Type B pancreatic cell (in vitro differentiated cells): ENCODE data around the gene SCARF2. TPM values are rescaled to one million over a fixed set of nuclear protein-coding genes. Genes with fewer than 3 reads are reported as not detected.

Experiments used
- DNase-seq: peaks from one replicate; pipeline ENCODE4 v3.0.0; 2021; ENCODE audit warnings: mixed read lengths; ENCODE audit not compliant: unreplicated experiment; ENCODE audit errors: extremely low spot score
- H3K27ac Mint-ChIP-seq: 2 replicates; pipeline ENCODE4 v1.8.0; 2021; ENCODE audit warnings: mild to moderate bottlenecking, mixed read lengths
- H3K27me3 Mint-ChIP-seq: 2 replicates; pipeline ENCODE4 v1.8.0; 2021; ENCODE audit warnings: mixed read lengths
- H3K36me3 Mint-ChIP-seq: 2 replicates; pipeline ENCODE4 v1.8.0; 2021; ENCODE audit warnings: mixed read lengths
- H3K4me1 Mint-ChIP-seq: one replicate; pipeline ENCODE4 v1.8.0; 2021; ENCODE audit warnings: mixed read lengths; ENCODE audit not compliant: unreplicated experiment
- H3K4me3 Mint-ChIP-seq: 2 replicates; pipeline ENCODE4 v1.8.0; 2021; ENCODE audit warnings: mild to moderate bottlenecking, mixed read lengths
- H3K9me3 Mint-ChIP-seq: 2 replicates; pipeline ENCODE4 v1.8.0; 2021; ENCODE audit warnings: mixed read lengths
- CTCF ChIP-seq: fragments of 200-600 bp; sonication (generic); conservative IDR thresholded peaks from 2 replicates; pipeline ENCODE4 v1.5.0; 2021; ENCODE audit warnings: antibody characterized with exemption, mild to moderate bottlenecking
- total RNA-seq: library from RNA; stranded (reverse); gene quantifications from 2 replicates; pipeline ENCODE4 v1.2.1, GENCODE V29; 2021; ENCODE audit warnings: low replicate concordance

Gene SCARF2
- total RNA-seq, 1 donor from 2014 or later, result 21.7 TPM

GRCh38 chr22:20407829-20408228 lies 29.8 kb downstream of the SCARF2 start:
- no peaks in the 10 kb centered on the region for H3K9me3 Mint-ChIP-seq
- no peak for TF ChIP-seq CTCF
- H3K4me1 Mint-ChIP-seq, result peaks cover 17% of the 10 kb centered on the region
- H3K27me3 Mint-ChIP-seq, result no peaks in the 10 kb centered on the region
- no peak overlapping the region for H3K27ac Mint-ChIP-seq
- peak; percentile 40 for DNase-seq
- no peak overlapping the region for H3K4me3 Mint-ChIP-seq
- H3K36me3 Mint-ChIP-seq, result peaks cover 16% of the 10 kb centered on the region

- Mint-ChIP-seq H3K27me3 (no peaks in the 10 kb centered on the region), H3K4me1 (peaks cover 8% of the 10 kb centered on the region), H3K9me3 (no peaks in the 10 kb centered on the region), H3K4me3 (no peak overlapping the region), H3K27ac (no peak overlapping the region), H3K36me3 (peaks cover 16% of the 10 kb centered on the region)
- TF ChIP-seq CTCF, result no peak
- peak; percentile 64 for DNase-seq
These were observed 30.8 kb downstream of the SCARF2 start for GRCh38 chr22:20406686-20407408.

- H3K27me3 Mint-ChIP-seq, result no peaks in the 10 kb centered on the region
These were observed 31.5 kb downstream of the SCARF2 start for GRCh38 chr22:20405931-20406685.

GRCh38 chr22:20405291-20405930 lies 32.2 kb downstream of the SCARF2 start:
- Mint-ChIP-seq H3K27me3 (no peaks in the 10 kb centered on the region), H3K9me3 (no peaks in the 10 kb centered on the region), H3K27ac (no peak overlapping the region), H3K36me3 (peaks cover 15% of the 10 kb centered on the region), H3K4me1 (peaks cover 3% of the 10 kb centered on the region), H3K4me3 (no peak overlapping the region)
- TF ChIP-seq CTCF, result no peak
- DNase-seq, result peak; percentile 63

More at GRCh38 chr22:20405931-20406685, 31.5 kb downstream of the SCARF2 start:
- Mint-ChIP-seq H3K9me3 (no peaks in the 10 kb centered on the region), H3K4me1 (peaks cover 6% of the 10 kb centered on the region), H3K27ac (no peak overlapping the region), H3K36me3 (peaks cover 16% of the 10 kb centered on the region), H3K4me3 (no peak overlapping the region)
- no peak for TF ChIP-seq CTCF
- peak; percentile 68 for DNase-seq

GRCh38 chr22:20404881-20405280 lies 32.7 kb downstream of the SCARF2 start:
- Mint-ChIP-seq H3K27me3 (no peaks in the 10 kb centered on the region), H3K4me3 (no peak overlapping the region), H3K9me3 (no peaks in the 10 kb centered on the region), H3K36me3 (peaks cover 14% of the 10 kb centered on the region), H3K27ac (no peak overlapping the region), H3K4me1 (no peaks in the 10 kb centered on the region)
- no peak for TF ChIP-seq CTCF
- peak; percentile 37 for DNase-seq
